ENCODE measurements around the gene RNF166. TPM values are rescaled to one million over a fixed set of nuclear protein-coding genes. Genes with fewer than 3 reads are reported as not detected.

The RNF166 gene
- total RNA-seq, 1 donor from 2014 or later = 26.5 TPM

GRCh38 chr16:88649924-88650748 lies 56.1 kb downstream of the RNF166 start:
- Mint-ChIP-seq H3K36me3 (ENCODE audit: unreplicated experiment) (no peaks in the 10 kb centered on the region), H3K27me3 (ENCODE audit: unreplicated experiment) (peaks cover 13% of the 10 kb centered on the region), H3K4me3 (ENCODE audit: unreplicated experiment) (peak overlapping the region; percentile 80), H3K4me1 (ENCODE audit: low read depth, unreplicated experiment) (peaks cover 10% of the 10 kb centered on the region), H3K27ac (ENCODE audit: unreplicated experiment) (no peak overlapping the region), H3K9me3 (ENCODE audit: unreplicated experiment) (peaks cover 4% of the 10 kb centered on the region)
- no peak for TF ChIP-seq CTCF (IDR thresholded peaks at IDR 0.05; ENCODE audit: partially characterized antibody, unreplicated experiment)
- no peak for DNase-seq

- peak overlapping the region; percentile 67 for H3K27ac Mint-ChIP-seq (ENCODE audit: unreplicated experiment)
Measured at GRCh38 chr16:88649195-88649923, 56.8 kb downstream of the RNF166 start.

GRCh38 chr16:88647178-88648070 lies 58.8 kb downstream of the RNF166 start:
- peaks cover 6% of the 10 kb centered on the region for H3K9me3 Mint-ChIP-seq (ENCODE audit: unreplicated experiment)
- peaks cover 9% of the 10 kb centered on the region for H3K27me3 Mint-ChIP-seq (ENCODE audit: unreplicated experiment)
- no peak overlapping the region for H3K4me3 Mint-ChIP-seq (ENCODE audit: unreplicated experiment)
- H3K4me1 Mint-ChIP-seq (ENCODE audit: low read depth, unreplicated experiment) = peaks cover 6% of the 10 kb centered on the region
- no peak overlapping the region for H3K27ac Mint-ChIP-seq (ENCODE audit: unreplicated experiment)
- no peaks in the 10 kb centered on the region for H3K36me3 Mint-ChIP-seq (ENCODE audit: unreplicated experiment)
- no peak for DNase-seq
- no peak for TF ChIP-seq CTCF (IDR thresholded peaks at IDR 0.05; ENCODE audit: partially characterized antibody, unreplicated experiment)

More at GRCh38 chr16:88649195-88649923, 56.8 kb downstream of the RNF166 start:
- no peak for TF ChIP-seq CTCF (IDR thresholded peaks at IDR 0.05; ENCODE audit: partially characterized antibody, unreplicated experiment)
- Mint-ChIP-seq H3K4me3 (ENCODE audit: unreplicated experiment) (peak overlapping the region; percentile 12), H3K4me1 (ENCODE audit: low read depth, unreplicated experiment) (peaks cover 6% of the 10 kb centered on the region), H3K36me3 (ENCODE audit: unreplicated experiment) (no peaks in the 10 kb centered on the region), H3K9me3 (ENCODE audit: unreplicated experiment) (peaks cover 6% of the 10 kb centered on the region), H3K27me3 (ENCODE audit: unreplicated experiment) (peaks cover 9% of the 10 kb centered on the region)
- DNase-seq = peak; percentile 19

Small RNA genes within 50 kb of the gene (microRNA-seq; reads per million reads assigned to microRNA genes)
- gene MIR4722 (ENCODE audit: unreplicated experiment) = 0.55 reads per million

Other genes starting within 250 kb of the RNF166 start
- 48.9 TPM for gene ZC3H18, start 136.0 kb downstream of the RNF166 start, total RNA-seq (ENCODE audit: unreplicated experiment)
- not detected for gene IL17C, start 67.8 kb downstream of the RNF166 start, total RNA-seq (ENCODE audit: unreplicated experiment)
- gene CYBA, start 55.4 kb downstream of the RNF166 start, total RNA-seq (ENCODE audit: unreplicated experiment) = 28.7 TPM
- 227 TPM for gene MVD, start 43.3 kb downstream of the RNF166 start, total RNA-seq (ENCODE audit: unreplicated experiment)
- not detected for gene SNAI3, start 19.9 kb downstream of the RNF166 start, total RNA-seq (ENCODE audit: unreplicated experiment)
- 32.4 TPM for gene CTU2, start 95 bp upstream of the RNF166 start, total RNA-seq (ENCODE audit: unreplicated experiment)
- 12.3 TPM for gene PIEZO1, start 78.8 kb upstream of the RNF166 start, total RNA-seq (ENCODE audit: unreplicated experiment)
- 5.6 TPM for gene CDT1, start 97.4 kb upstream of the RNF166 start, total RNA-seq (ENCODE audit: unreplicated experiment)
- 54.4 TPM for gene APRT, start 105.5 kb upstream of the RNF166 start, total RNA-seq (ENCODE audit: unreplicated experiment)
- 31.7 TPM for gene GALNS, start 150.5 kb upstream of the RNF166 start, total RNA-seq (ENCODE audit: unreplicated experiment)
- 50.6 TPM for gene TRAPPC2L, start 150.7 kb upstream of the RNF166 start, total RNA-seq (ENCODE audit: unreplicated experiment)
- 3.9 TPM for gene PABPN1L, start 160.3 kb upstream of the RNF166 start, total RNA-seq (ENCODE audit: unreplicated experiment)